H1 (cell line): Measurements from ENCODE around the gene SSTR5. TPM values are rescaled to one million over a fixed set of nuclear protein-coding genes. Genes with fewer than 3 reads are reported as not detected.

Experiments used
- CEBPB ChIP-seq: IDR thresholded peaks from 2 replicates; pipeline ENCODE4 v1.6.1; 2012; ENCODE audit warnings: low read depth, low read length
- HDAC6 ChIP-seq: IDR thresholded peaks from one replicate; pipeline ENCODE4 v1.7.1; 2012; ENCODE audit warnings: low read depth, mild to moderate bottlenecking, inconsistent platforms, low read length, moderate library complexity
- PHF8 ChIP-seq: fragments of 200-600 bp; sonication (generic); conservative IDR thresholded peaks from 2 replicates; pipeline ENCODE4 v1.7.1; 2012; ENCODE audit warnings: low read depth, mild to moderate bottlenecking, inconsistent platforms, low read length, moderate library complexity
- polyA plus RNA-seq, 7 experiments: library from polyadenylated mRNA; depleted of rRNA in 3 of 7; stranded (reverse) in 5 of 7; unstranded in 2 of 7; fragments of >200 nt in 5 of 7; fragments of 200-250 nt in 2 of 7; gene quantifications; 1 replicate in 5 of 7; 2 replicates in 1 of 7; 4 replicates in 1 of 7; pipeline versions ENCODE4 v1.2.1 to v1.2.3, GENCODE V29; 2011 to 2013; ENCODE audit warnings: missing spikeins in 2 of 7, mixed read lengths in 2 of 7
- total RNA-seq: library from RNA; stranded (reverse); fragmentation: NEBNext Ultra II Directional; extraction: Animal tissue kit (Norgen Biotek cat#: 25700); gene quantifications from 2 replicates; pipeline ENCODE4 v1.2.1, GENCODE V29; 2021
- TF ChIP-seq, protein P1 (sequence below): IDR thresholded peaks from 2 replicates; pipeline ENCODE4 v1.6.1; 2012; ENCODE audit warnings: low read length, inconsistent platforms

The SSTR5 gene
- total and polyA plus RNA-seq, 2 of the 8 experiments (the other 6 are each of a cell fraction or from before 2014, with no cell fraction given) = 0.56 to 0.60 TPM

DNA sequence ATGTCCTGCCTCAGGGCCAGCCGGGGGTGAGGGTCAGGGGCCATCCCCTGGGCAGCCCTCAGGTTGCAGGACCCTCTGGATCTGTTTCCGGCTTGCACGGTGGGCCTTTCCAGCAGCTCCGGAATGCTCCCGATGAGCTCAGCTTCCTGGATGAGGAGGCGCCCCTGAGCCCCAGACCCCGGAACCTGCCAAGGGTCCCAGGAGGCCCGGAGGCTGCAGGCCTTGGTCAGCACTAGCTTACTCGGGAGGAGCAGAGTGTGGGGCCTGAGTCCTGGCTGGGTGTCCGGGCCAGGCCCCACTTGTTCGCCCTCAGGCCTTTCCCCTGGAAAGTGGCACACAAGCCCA lies 31.1 kb downstream of the SSTR5 start (continued):
- TF ChIP-seq, protein P1, sequence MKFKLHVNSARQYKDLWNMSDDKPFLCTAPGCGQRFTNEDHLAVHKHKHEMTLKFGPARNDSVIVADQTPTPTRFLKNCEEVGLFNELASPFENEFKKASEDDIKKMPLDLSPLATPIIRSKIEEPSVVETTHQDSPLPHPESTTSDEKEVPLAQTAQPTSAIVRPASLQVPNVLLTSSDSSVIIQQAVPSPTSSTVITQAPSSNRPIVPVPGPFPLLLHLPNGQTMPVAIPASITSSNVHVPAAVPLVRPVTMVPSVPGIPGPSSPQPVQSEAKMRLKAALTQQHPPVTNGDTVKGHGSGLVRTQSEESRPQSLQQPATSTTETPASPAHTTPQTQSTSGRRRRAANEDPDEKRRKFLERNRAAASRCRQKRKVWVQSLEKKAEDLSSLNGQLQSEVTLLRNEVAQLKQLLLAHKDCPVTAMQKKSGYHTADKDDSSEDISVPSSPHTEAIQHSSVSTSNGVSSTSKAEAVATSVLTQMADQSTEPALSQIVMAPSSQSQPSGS = no peak
- TF ChIP-seq CEBPB (no peak), HDAC6 (no peak), PHF8 (no peak)
